Mesodermal cell (in vitro differentiated cells): ENCODE data around the gene SAMD4A.

Source experiments
- H3K27ac ChIP-seq: 2 replicates; pipeline ENCODE4 v1.7.0; 2013; ENCODE audit warnings: mild to moderate bottlenecking, low read depth, low read length, moderate library complexity; ENCODE audit not compliant: severe bottlenecking
- H3K36me3 ChIP-seq: 2 replicates; pipeline ENCODE4 v1.7.1; 2013; ENCODE audit warnings: mild to moderate bottlenecking, low read length, moderate library complexity; ENCODE audit not compliant: control insufficient read depth, insufficient read depth
- H3K4me1 ChIP-seq: one replicate; pipeline ENCODE4 v1.7.1; 2013; ENCODE audit warnings: mild to moderate bottlenecking, low read length; ENCODE audit not compliant: insufficient read depth, control insufficient read depth, poor library complexity, severe bottlenecking
- H3K4me3 ChIP-seq: 2 replicates; pipeline ENCODE4 v1.7.0; 2013; ENCODE audit warnings: low read length, control low read depth, mild to moderate bottlenecking; ENCODE audit not compliant: insufficient read depth, poor library complexity, severe bottlenecking; ENCODE audit errors: extremely low read depth
- H3K9me3 ChIP-seq: 2 replicates; pipeline ENCODE4 v1.7.1; 2013; ENCODE audit warnings: mild to moderate bottlenecking, low read length, moderate library complexity; ENCODE audit not compliant: control insufficient read depth
- WGBS, 2 experiments: methylation state at CpG; one replicate each; pipeline ENCODE4 v1.1.5; 2013; ENCODE audit warnings: missing lambda C conversion rate in 2 of 2; ENCODE audit not compliant: insufficient coverage in 2 of 2; 5-methylcytosine and 5-hydroxymethylcytosine counted together

Gene SAMD4A

GRCh38 chr14:54703082-54703481, 136.2 kb downstream of the SAMD4A start:
- 100% methylated on average over 2 to 5 of the region's 5 CpGs for WGBS, 2 experiments
- H3K36me3 ChIP-seq: peaks cover 51% of the 10 kb centered on the region
- H3K9me3 ChIP-seq: no peaks in the 10 kb centered on the region
- H3K4me1 ChIP-seq: peaks cover 24% of the 10 kb centered on the region
- no peak overlapping the region for H3K4me3 ChIP-seq
- no peak overlapping the region for H3K27ac ChIP-seq

GRCh38 chr14:54703724-54704123, 136.8 kb downstream of the SAMD4A start:
- H3K27ac ChIP-seq: no peak overlapping the region
- H3K4me1 ChIP-seq: peaks cover 17% of the 10 kb centered on the region
- H3K36me3 ChIP-seq: peaks cover 58% of the 10 kb centered on the region
- H3K4me3 ChIP-seq: no peak overlapping the region
- 90 to 100% methylated on average over 2 of the region's 2 CpGs for WGBS, 2 experiments
- H3K9me3 ChIP-seq: no peaks in the 10 kb centered on the region

- no peak overlapping the region for H3K4me3 ChIP-seq
- H3K9me3 ChIP-seq: no peaks in the 10 kb centered on the region
- peaks cover 7% of the 10 kb centered on the region for H3K4me1 ChIP-seq
- WGBS, 2 experiments: 100% methylated on average over 1 of the region's 2 CpGs
- H3K36me3 ChIP-seq: peaks cover 64% of the 10 kb centered on the region
- H3K27ac ChIP-seq: no peak overlapping the region
Measured at GRCh38 chr14:54704768-54705167, 137.8 kb downstream of the SAMD4A start.

- 87 to 97% methylated on average over 1 to 2 of the region's 2 CpGs for WGBS, 2 experiments
- Histone ChIP-seq H3K27ac (no peak overlapping the region), H3K36me3 (peaks cover 73% of the 10 kb centered on the region), H3K9me3 (no peaks in the 10 kb centered on the region), H3K4me3 (no peak overlapping the region), H3K4me1 (no peaks in the 10 kb centered on the region)
Measured at GRCh38 chr14:54706769-54707168, 139.8 kb downstream of the SAMD4A start.

GRCh38 chr14:54708161-54708560, 141.2 kb downstream of the SAMD4A start:
- Histone ChIP-seq H3K4me3 (no peak overlapping the region), H3K36me3 (peaks cover 64% of the 10 kb centered on the region), H3K4me1 (no peaks in the 10 kb centered on the region), H3K9me3 (no peaks in the 10 kb centered on the region), H3K27ac (no peak overlapping the region)
- WGBS, 2 experiments: 91 to 93% methylated on average over 2 of the region's 2 CpGs

- Histone ChIP-seq H3K4me3 (no peak overlapping the region), H3K36me3 (peaks cover 59% of the 10 kb centered on the region), H3K9me3 (no peaks in the 10 kb centered on the region), H3K4me1 (no peaks in the 10 kb centered on the region), H3K27ac (no peak overlapping the region)
- 100% methylated on average over 1 to 2 of the region's 5 CpGs for WGBS, 2 experiments
Measured at GRCh38 chr14:54708982-54709381, 142.1 kb downstream of the SAMD4A start.

- no peaks in the 10 kb centered on the region for H3K9me3 ChIP-seq
- WGBS, 2 experiments: 100% methylated on average over 1 to 2 of the region's 2 CpGs
- peaks cover 57% of the 10 kb centered on the region for H3K36me3 ChIP-seq
- H3K27ac ChIP-seq: no peak overlapping the region
- H3K4me1 ChIP-seq: no peaks in the 10 kb centered on the region
- no peak overlapping the region for H3K4me3 ChIP-seq
Measured at GRCh38 chr14:54709444-54709843, 142.5 kb downstream of the SAMD4A start.

- no peaks in the 10 kb centered on the region for H3K4me1 ChIP-seq
- no peaks in the 10 kb centered on the region for H3K9me3 ChIP-seq
- H3K36me3 ChIP-seq: peaks cover 53% of the 10 kb centered on the region
- H3K27ac ChIP-seq: no peak overlapping the region
- no peak overlapping the region for H3K4me3 ChIP-seq
Measured at GRCh38 chr14:54709867-54710266, 142.9 kb downstream of the SAMD4A start.

- peaks cover 5% of the 10 kb centered on the region for H3K4me1 ChIP-seq
- H3K27ac ChIP-seq: no peak overlapping the region
- WGBS, 2 experiments: 100% methylated on average over 2 of the region's 5 CpGs
- H3K9me3 ChIP-seq: no peaks in the 10 kb centered on the region
- no peak overlapping the region for H3K4me3 ChIP-seq
- H3K36me3 ChIP-seq: peaks cover 43% of the 10 kb centered on the region
Measured at GRCh38 chr14:54711312-54711711, 144.4 kb downstream of the SAMD4A start.

GRCh38 chr14:54711812-54712464, 145.0 kb downstream of the SAMD4A start:
- Histone ChIP-seq H3K9me3 (no peaks in the 10 kb centered on the region), H3K36me3 (peaks cover 43% of the 10 kb centered on the region), H3K4me1 (peaks cover 5% of the 10 kb centered on the region), H3K27ac (no peak overlapping the region), H3K4me3 (no peak overlapping the region)
- 67 to 92% methylated on average over 3 of the region's 5 CpGs for WGBS, 2 experiments

GRCh38 chr14:54712465-54713200, 145.7 kb downstream of the SAMD4A start:
- Histone ChIP-seq H3K4me3 (no peak overlapping the region), H3K9me3 (no peaks in the 10 kb centered on the region), H3K27ac (no peak overlapping the region), H3K36me3 (peaks cover 36% of the 10 kb centered on the region), H3K4me1 (peaks cover 6% of the 10 kb centered on the region)
- 100% methylated on average over 2 to 3 of the region's 5 CpGs for WGBS, 2 experiments
